CD4-positive, alpha-beta T cell (primary cell): ENCODE results near the gene RNF113B. TPM values are rescaled to one million over a fixed set of nuclear protein-coding genes. Genes with fewer than 3 reads are reported as not detected.

Experiments
- ATAC-seq: fragments of 200-7000 bp; cut with Tn5 transposase; one replicate; pipeline ENCODE4 v1.10.0; 2022; ENCODE audit warnings: mild to moderate bottlenecking; ENCODE audit not compliant: poor library complexity
- CTCF ChIA-PET: fragments of 350-600 bp; sonication (Branson Sonifier 250); formaldehyde crosslinking; loops from one replicate; lab custom pipeline; 2021; ENCODE audit warnings: antibody characterized with exemption, inconsistent platforms; lab: Charles Lee
- POLR2A ChIA-PET: fragments of 350-600 bp; sonication (Branson Sonifier 250); formaldehyde crosslinking; loops from one replicate; lab custom pipeline; 2021; ENCODE audit warnings: antibody characterized with exemption, inconsistent platforms; lab: Charles Lee
- DNase-seq, 14 experiments: peaks; one replicate each; pipeline ENCODE4 v3.0.0-alpha.2; 2013 to 2020; ENCODE audit warnings: mixed read lengths in 2 of 14
- H3K27ac ChIP-seq, 2 donors: one replicate each; pipeline versions ENCODE4 v1.5.1 to v1.7.0; 2013; ENCODE audit warnings: low read length in 2 of 2, low read depth in 1 of 2, mild to moderate bottlenecking in 1 of 2
- H3K27me3 ChIP-seq, 2 experiments: 1 replicate in 1 of 2; 2 replicates in 1 of 2; pipeline versions ENCODE4 v1.6.1 to v1.7.0; 2013; ENCODE audit warnings: low read length in 2 of 2, control low read depth in 1 of 2, mild to moderate bottlenecking in 1 of 2, moderate library complexity in 1 of 2; ENCODE audit not compliant: insufficient read depth in 2 of 2, control insufficient read depth in 1 of 2
- H3K36me3 ChIP-seq: one replicate; pipeline ENCODE4 v1.6.1; 2013; ENCODE audit warnings: low read length, control low read depth; ENCODE audit not compliant: insufficient read depth
- H3K4me1 ChIP-seq: one replicate; pipeline ENCODE4 v1.6.1; 2013; ENCODE audit warnings: low read length, control low read depth; ENCODE audit not compliant: insufficient read depth
- H3K4me3 ChIP-seq: one replicate; pipeline ENCODE4 v1.5.1; 2013; ENCODE audit warnings: mild to moderate bottlenecking, low read length, moderate library complexity
- H3K9me3 ChIP-seq, 2 experiments: 1 replicate in 1 of 2; 2 replicates in 1 of 2; pipeline versions ENCODE4 v1.6.1 to v1.7.0; 2013; ENCODE audit warnings: low read length in 2 of 2, mild to moderate bottlenecking in 2 of 2, control low read depth in 1 of 2, moderate library complexity in 1 of 2; ENCODE audit not compliant: control insufficient read depth in 1 of 2, insufficient read depth in 1 of 2
- H3K27ac Mint-ChIP-seq: one replicate; pipeline ENCODE4 v1.8.0; 2020; ENCODE audit warnings: mixed read lengths
- H3K27me3 Mint-ChIP-seq: one replicate; pipeline ENCODE4 v1.8.0; 2021; ENCODE audit warnings: mixed read lengths
- H3K36me3 Mint-ChIP-seq: one replicate; pipeline ENCODE4 v1.8.0; 2021; ENCODE audit warnings: low read depth, mixed read lengths
- H3K4me1 Mint-ChIP-seq: one replicate; pipeline ENCODE4 v1.8.0; 2021; ENCODE audit warnings: low read depth, mixed read lengths
- H3K4me3 Mint-ChIP-seq: one replicate; pipeline ENCODE4 v1.8.0; 2020; ENCODE audit warnings: mild to moderate bottlenecking, mixed read lengths
- H3K9me3 Mint-ChIP-seq: one replicate; pipeline ENCODE4 v1.8.0; 2020; ENCODE audit warnings: mixed read lengths
- CTCF ChIP-seq: fragments of 200-600 bp; IDR thresholded peaks from one replicate; pipeline ENCODE4 v1.8.0; 2022; ENCODE audit warnings: antibody characterized with exemption, mild to moderate bottlenecking
- intact Hi-C, 2 experiments: fragments of 100-400 bp; cut with DNase I in 1 of 2; cut with micrococcal nuclease in 1 of 2; formaldehyde crosslinking; loops; one replicate each; pipeline versions ENCODE4 v1.15.1 to v1.9.0; 2023 to 2025; cut with DNase I, micrococcal nuclease
- total RNA-seq, 174 experiments: library from RNA in 2 of 174; stranded (reverse) in 2 of 174; gene quantifications; one replicate each; pipeline ENCODE4 v1.2.3 and lab custom pipeline; 2021 to 2026

RNF113B gene
- total RNA-seq, 2 experiments from 2014 or later = not detected

- no peak overlapping the region for H3K27ac Mint-ChIP-seq
- POLR2A ChIA-PET = no interaction called here
- intact Hi-C loops = no loop called here
Measured at GRCh38 chr13:98216135-98216565, 39.1 kb upstream of the RNF113B start.

GRCh38 chr13:98215508-98215907, 38.4 kb upstream of the RNF113B start:
- Histone ChIP-seq H3K4me3 (no peak overlapping the region), H3K27ac (no peak overlapping the region), H3K9me3 (peaks cover 0 to 3% of the 10 kb centered on the region in 2 experiments), H3K27me3 (no peaks in the 10 kb centered on the region), H3K4me1 (no peaks in the 10 kb centered on the region), H3K36me3 (no peaks in the 10 kb centered on the region)
- H3K9me3 Mint-ChIP-seq = no peaks in the 10 kb centered on the region
- no peaks in the 10 kb centered on the region for H3K36me3 Mint-ChIP-seq
- H3K27ac Mint-ChIP-seq = no peak overlapping the region
- DNase-seq (no peak), ATAC-seq (no peak)
- no peak overlapping the region for H3K4me3 Mint-ChIP-seq
- no peaks in the 10 kb centered on the region for H3K4me1 Mint-ChIP-seq
- ChIA-PET POLR2A (no interaction called here), CTCF (no interaction called here)
- peaks cover 18% of the 10 kb centered on the region for H3K27me3 Mint-ChIP-seq
- no peak for TF ChIP-seq CTCF
- intact Hi-C loops = no loop called here

More at GRCh38 chr13:98216135-98216565, 39.1 kb upstream of the RNF113B start:
- ATAC-seq (no peak), DNase-seq (no peak)
- TF ChIP-seq CTCF = no peak
- no peaks in the 10 kb centered on the region for H3K27me3 ChIP-seq
- peaks cover 0 to under 1% of the 10 kb centered on the region in 2 experiments for H3K9me3 ChIP-seq
- CTCF ChIA-PET = no interaction called here
- Mint-ChIP-seq H3K4me1 (no peaks in the 10 kb centered on the region), H3K36me3 (no peaks in the 10 kb centered on the region), H3K4me3 (no peak overlapping the region), H3K9me3 (no peaks in the 10 kb centered on the region), H3K27me3 (peaks cover 19% of the 10 kb centered on the region)
- H3K4me1 ChIP-seq = no peaks in the 10 kb centered on the region
- H3K36me3 ChIP-seq = no peaks in the 10 kb centered on the region
- no peak overlapping the region for H3K27ac ChIP-seq
- H3K4me3 ChIP-seq = no peak overlapping the region

GRCh38 chr13:98214707-98215106, 37.6 kb upstream of the RNF113B start:
- no peak for ATAC-seq
- no peak for DNase-seq
- Mint-ChIP-seq H3K9me3 (no peaks in the 10 kb centered on the region), H3K36me3 (no peaks in the 10 kb centered on the region), H3K4me3 (no peak overlapping the region), H3K4me1 (no peaks in the 10 kb centered on the region), H3K27me3 (peaks cover 18% of the 10 kb centered on the region), H3K27ac (no peak overlapping the region)
- Histone ChIP-seq H3K27ac (no peak overlapping the region), H3K36me3 (no peaks in the 10 kb centered on the region), H3K9me3 (peaks cover 0 to 3% of the 10 kb centered on the region in 2 experiments), H3K27me3 (no peaks in the 10 kb centered on the region), H3K4me1 (no peaks in the 10 kb centered on the region), H3K4me3 (no peak overlapping the region)
- ChIA-PET CTCF (no interaction called here), POLR2A (no interaction called here)
- intact Hi-C loops = no loop called here
- no peak for TF ChIP-seq CTCF
